Heart right ventricle (tissue), 16 donors: ENCODE results near the gene CCDC127. TPM values are rescaled to one million over a fixed set of nuclear protein-coding genes. Genes with fewer than 3 reads are reported as not detected.
"Not testable (repeated sequence)": the region's sequence is repeated elsewhere in the genome, so short reads cannot be mapped to it uniquely, and the experiment has no call there.

Experiments
- ATAC-seq, 8 donors: fragments of 200-7000 bp; cut with Tn5 transposase; one replicate each; pipeline ENCODE4 v1.9.1; 2020; ENCODE audit warnings: mild to moderate bottlenecking in 8 of 8, moderate library complexity in 8 of 8, moderate number of reproducible peaks in 1 of 8
- DNase-seq, 2 donors: peaks; one replicate each; pipeline ENCODE4 v3.0.0-alpha.2; 2020
- H3K27ac ChIP-seq, 10 donors: fragments of 200-600 bp; sonication (generic) in 2 of 10; one replicate each; pipeline versions ENCODE4 v1.5.0 to v1.8.0; 2020 to 2022; ENCODE audit warnings: mild to moderate bottlenecking in 3 of 10
- H3K27me3 ChIP-seq, 7 donors: fragments of 200-600 bp; one replicate each; pipeline ENCODE4 v1.8.0; 2021 to 2022; ENCODE audit warnings: mild to moderate bottlenecking in 2 of 7
- H3K36me3 ChIP-seq, 9 donors: fragments of 200-600 bp; sonication (generic) in 1 of 9; one replicate each; pipeline versions ENCODE4 v1.5.0 to v1.8.0; 2020 to 2022; ENCODE audit warnings: mild to moderate bottlenecking in 2 of 9
- H3K4me1 ChIP-seq, 9 donors: fragments of 200-600 bp; sonication (generic) in 1 of 9; one replicate each; pipeline versions ENCODE4 v1.5.0 to v1.8.0; 2020 to 2022; ENCODE audit warnings: mild to moderate bottlenecking in 4 of 9
- H3K4me3 ChIP-seq, 10 donors: fragments of 200-600 bp; sonication (generic) in 2 of 10; one replicate each; pipeline versions ENCODE4 v1.5.0 to v1.8.0; 2020 to 2022; ENCODE audit warnings: mild to moderate bottlenecking in 7 of 10, moderate library complexity in 2 of 10
- H3K9me3 ChIP-seq, 11 donors: fragments of 200-600 bp in 10 of 11; sonication (generic) in 2 of 11; one replicate each; pipeline versions ENCODE4 v1.5.0 to v1.8.0; 2013 to 2022; ENCODE audit warnings: mild to moderate bottlenecking in 2 of 11, control low read depth in 1 of 11, moderate library complexity in 1 of 11
- CTCF ChIP-seq, 9 donors: fragments of 200-600 bp; sonication (generic) in 2 of 9; IDR thresholded peaks; one replicate each; pipeline versions ENCODE4 v1.5.0 to v1.8.0; 2021 to 2022; ENCODE audit warnings: antibody characterized with exemption in 9 of 9, mild to moderate bottlenecking in 5 of 9, moderate library complexity in 1 of 9
- WGBS, 2 donors: extraction: QIAGEN DNeasy Blood & Tissue Kit; methylation state at CpG; one replicate each; pipeline ENCODE4 v1.1.7; 2013; ENCODE audit warnings: inconsistent platforms in 1 of 2; 5-methylcytosine and 5-hydroxymethylcytosine counted together
- intact Hi-C, 10 donors: fragments of 100-400 bp; cut with DNase I; formaldehyde crosslinking; loops; one replicate each; pipeline versions ENCODE4 v1.11.1 to v1.14.2; 2022
- polyA plus RNA-seq, 2 donors: library from polyadenylated mRNA; stranded (reverse); fragments of 200-250 nt; gene quantifications; one replicate each; pipeline ENCODE4 v1.2.3, GENCODE V29; 2013
- total RNA-seq, 10 donors: library from RNA; stranded (reverse); fragmentation: NEBNext Ultra II Directional in 3 of 10; extraction: Animal tissue kit (Norgen Biotek cat#: 25700) in 3 of 10; gene quantifications; one replicate each; pipeline versions ENCODE4 v1.2.1 to v1.2.4, GENCODE V29; 2021 to 2023
- donor health status: Arrhythmogenic right ventricular cardiomyopathy.
- donor health status: ischemic (EF 13 %, LVEDD 7.1; RV severe dilation, severe dysfunction).
- donor health status: healthy with polysubstance abuse.
- donor health status: DM: no; HTN: yes; CAD: no.
- donor health status: DM: no; HTN: no; CAD: no.
- donor health status: ischemic (EF 25% LVEDD 6.9; RV normal size, moderate dysfunction).
- donor health status: ischemic (EF 25% LVEDD 5.7; RV mildly dilated, moderate dysfunction).
- donor health status: healthy.
- donor health status: DM: yes; HTN: yes; CAD: no.
- donor health status: Ischemic cardiomyopathy.
- donor health status: ischemic (EF 35%, LVEDD 5.7; RV mildly dilated, moderate dysfunction).
- donor health status: nonischemic (EF 11% LVEDD 7.7; RV severe dilation, severe dysfunction).
- donor health status: DM: yes; HTN: yes; CAD: no.
- donor health status: PGD.
- donor health status: ischemic (EF 29% LVEDD 5.4; RV normal size, mild dysfunction).
- donor health status: nonischemic (EF 23%, LVEDD 6.1; RV moderate dilation, normal function).

CCDC127 gene
- total and polyA plus RNA-seq, 12 donors: 3.8 to 10.4 (median 7.5) TPM

- no peak for DNase-seq
- no peaks in the 10 kb centered on the region for H3K9me3 ChIP-seq
- peaks cover 0 to 9% (median 0%) of the 10 kb centered on the region in 9 donors for H3K4me1 ChIP-seq
- H3K27me3 ChIP-seq: no peaks in the 10 kb centered on the region
- H3K4me3 ChIP-seq: no peak overlapping the region
- H3K27ac ChIP-seq: no peak overlapping the region
- WGBS, 2 donors: 81 to 89% methylated on average over 13 of the region's 13 CpGs
- ATAC-seq: peak in 5 of 8 donors; percentile 22 to 69 (median 35)
- H3K36me3 ChIP-seq: peaks cover 0 to 57% (median 30%) of the 10 kb centered on the region in 9 donors
- intact Hi-C loops: no loop called here
- no peak for TF ChIP-seq CTCF (IDR thresholded peaks at IDR 0.05)
These were observed 39.2 kb upstream of the CCDC127 start for GRCh38 chr5:257148-257547.

- H3K4me1 ChIP-seq, H3K27ac ChIP-seq, H3K9me3 ChIP-seq, intact Hi-C loops, H3K4me3 ChIP-seq, H3K27me3 ChIP-seq: not testable (repeated sequence)
- peaks cover 0 to 65% (median 31%) of the 10 kb centered on the region in 9 donors for H3K36me3 ChIP-seq
- 42 to 70% methylated on average over 8 of the region's 8 CpGs for WGBS, 2 donors
- DNase-seq (peak in 1 of 2 donors; percentile 40), ATAC-seq (peak in 6 of 8 donors; percentile 67 to 90 (median 78))
These were observed 38.4 kb upstream of the CCDC127 start for GRCh38 chr5:256347-256746.

GRCh38 chr5:255116-255515 is 37.2 kb upstream of the CCDC127 start:
- H3K36me3 ChIP-seq: peaks cover 0 to 77% (median 37%) of the 10 kb centered on the region in 9 donors
- H3K9me3 ChIP-seq, intact Hi-C loops, H3K4me3 ChIP-seq, H3K27ac ChIP-seq, ATAC-seq, H3K27me3 ChIP-seq, DNase-seq, H3K4me1 ChIP-seq: not testable (repeated sequence)
- WGBS, 2 donors: 91 to 92% methylated on average over 7 of the region's 7 CpGs

- intact Hi-C loops, DNase-seq: not testable (repeated sequence)
- ATAC-seq: peak in 1 of 8 donors; percentile 48
These were observed 36.4 kb upstream of the CCDC127 start for GRCh38 chr5:254322-254721.

GRCh38 chr5:252546-252945 is 34.6 kb upstream of the CCDC127 start:
- peaks cover 0 to 96% (median 59%) of the 10 kb centered on the region in 9 donors for H3K36me3 ChIP-seq
- no peak for TF ChIP-seq CTCF (IDR thresholded peaks at IDR 0.05)
- ATAC-seq (no peak), DNase-seq (no peak)
- no peaks in the 10 kb centered on the region for H3K9me3 ChIP-seq
- no peak overlapping the region for H3K27ac ChIP-seq
- H3K4me1 ChIP-seq: peaks cover 0 to 9% (median 0%) of the 10 kb centered on the region in 9 donors
- H3K27me3 ChIP-seq: no peaks in the 10 kb centered on the region
- 79 to 80% methylated on average over 10 of the region's 10 CpGs for WGBS, 2 donors
- intact Hi-C loops: no loop called here
- H3K4me3 ChIP-seq: no peak overlapping the region

More at GRCh38 chr5:254322-254721, 36.4 kb upstream of the CCDC127 start:
- H3K4me3 ChIP-seq, H3K4me1 ChIP-seq, H3K9me3 ChIP-seq, H3K27ac ChIP-seq, H3K27me3 ChIP-seq: not testable (repeated sequence)
- H3K36me3 ChIP-seq: peaks cover 0 to 85% (median 43%) of the 10 kb centered on the region in 9 donors
- WGBS, 2 donors: 88 to 95% methylated on average over 10 to 13 of the region's 15 CpGs

- DNase-seq, ATAC-seq, H3K4me3 ChIP-seq, H3K9me3 ChIP-seq, intact Hi-C loops, H3K27me3 ChIP-seq, H3K4me1 ChIP-seq, H3K27ac ChIP-seq: not testable (repeated sequence)
- 78 to 85% methylated on average over 11 of the region's 11 CpGs for WGBS, 2 donors
- peaks cover 0 to 98% (median 59%) of the 10 kb centered on the region in 9 donors for H3K36me3 ChIP-seq
These were observed 34.0 kb upstream of the CCDC127 start for GRCh38 chr5:251975-252374.

GRCh38 chr5:251538-251937 is 33.6 kb upstream of the CCDC127 start:
- 79 to 83% methylated on average over 8 of the region's 8 CpGs for WGBS, 2 donors
- DNase-seq, H3K27ac ChIP-seq, H3K9me3 ChIP-seq, intact Hi-C loops, H3K4me3 ChIP-seq, H3K27me3 ChIP-seq, H3K4me1 ChIP-seq: not testable (repeated sequence)
- peaks cover 0 to 98% (median 59%) of the 10 kb centered on the region in 9 donors for H3K36me3 ChIP-seq
- peak in 1 of 8 donors; percentile 15 for ATAC-seq

- peaks cover 0 to 98% (median 59%) of the 10 kb centered on the region in 9 donors for H3K36me3 ChIP-seq
- peak in 4 of 8 donors; percentile 11 to 60 (median 37) for ATAC-seq
- intact Hi-C loops, H3K4me1 ChIP-seq, DNase-seq, H3K9me3 ChIP-seq, H3K27me3 ChIP-seq, H3K4me3 ChIP-seq: not testable (repeated sequence)
- H3K27ac ChIP-seq: peak overlapping the region in 1 of 10 donors; percentile 16
- 96 to 98% methylated on average over 9 to 10 of the region's 12 CpGs for WGBS, 2 donors
These were observed 33.1 kb upstream of the CCDC127 start for GRCh38 chr5:251016-251415.

GRCh38 chr5:250396-250795 is 32.4 kb upstream of the CCDC127 start:
- DNase-seq, intact Hi-C loops, H3K4me1 ChIP-seq, H3K4me3 ChIP-seq, H3K27me3 ChIP-seq, H3K9me3 ChIP-seq: not testable (repeated sequence)
- peak in 6 of 8 donors; percentile 33 to 87 (median 66) for ATAC-seq
- WGBS, 2 donors: 60 to 79% methylated on average over 3 to 9 of the region's 9 CpGs
- Histone ChIP-seq H3K36me3 (peaks cover 0 to 98% (median 60%) of the 10 kb centered on the region in 9 donors), H3K27ac (peak overlapping the region in 1 of 10 donors; percentile 16)

- peaks cover 0 to 100% (median 66%) of the 10 kb centered on the region in 9 donors for H3K36me3 ChIP-seq
- H3K9me3 ChIP-seq, intact Hi-C loops, ATAC-seq, H3K27ac ChIP-seq, H3K4me1 ChIP-seq, H3K4me3 ChIP-seq, DNase-seq, H3K27me3 ChIP-seq: not testable (repeated sequence)
- 94 to 95% methylated on average over 5 of the region's 5 CpGs for WGBS, 2 donors
These were observed 27.8 kb upstream of the CCDC127 start for GRCh38 chr5:245717-246116.
